OCI-LY7 (cell line): ENCODE measurements around the gene SPRR5. TPM values are rescaled to one million over a fixed set of nuclear protein-coding genes. Genes with fewer than 3 reads are reported as not detected.

Source experiments
- BruUV-seq: library from RNA; stranded (reverse); fragments of 400-500 nt; replicated peaks from 2 replicates; lab custom pipeline; 2021; lab: Mats Ljungman, UMichigan
- CTCF ChIA-PET: fragments of 300-600 bp; sonication (Branson Sonifier 250); formaldehyde crosslinking; loops from one replicate; lab custom pipeline; 2022; ENCODE audit warnings: antibody characterized with exemption; ENCODE audit not compliant: unreplicated experiment; lab: Charles Lee
- POLR2A ChIA-PET: fragments of 300-600 bp; sonication (Branson Sonifier 250); formaldehyde crosslinking; loops from one replicate; lab custom pipeline; 2022; ENCODE audit warnings: antibody characterized with exemption; lab: Charles Lee
- DNase-seq: peaks from one replicate; pipeline ENCODE4 v3.0.0-alpha.2; 2015; ENCODE audit warnings: low spot score
- H2AFZ ChIP-seq: fragments of 200-600 bp; sonication (generic), shearing (Covaris generic); 2 replicates; pipeline ENCODE4 v1.6.1; 2014; ENCODE audit warnings: mild to moderate bottlenecking, antibody characterized with exemption, low read length, moderate library complexity
- H3K27ac ChIP-seq: fragments of 200-600 bp; sonication (generic); 2 replicates; pipeline ENCODE4 v1.5.1; 2014; ENCODE audit warnings: mixed run types, low read depth, mild to moderate bottlenecking, moderate library complexity, low read length, inconsistent platforms; ENCODE audit not compliant: poor library complexity, severe bottlenecking
- H3K36me3 ChIP-seq: fragments of 200-600 bp; sonication (generic); 2 replicates; pipeline ENCODE4 v1.6.1; 2014; ENCODE audit warnings: mild to moderate bottlenecking, antibody characterized with exemption, low read length, moderate library complexity, mixed read lengths; ENCODE audit not compliant: insufficient read depth
- H3K4me1 ChIP-seq: fragments of 200-600 bp; sonication (generic); 2 replicates; pipeline ENCODE4 v1.5.1; 2014; ENCODE audit warnings: mild to moderate bottlenecking, low read length; ENCODE audit not compliant: insufficient read depth, poor library complexity, severe bottlenecking
- H3K4me2 ChIP-seq: fragments of 200-600 bp; sonication (generic); 2 replicates; pipeline ENCODE4 v1.6.1; 2014; ENCODE audit warnings: mild to moderate bottlenecking, low read length
- H3K4me3 ChIP-seq: fragments of 200-600 bp; sonication (generic); 2 replicates; pipeline ENCODE4 v1.5.1; 2014; ENCODE audit warnings: mild to moderate bottlenecking, low read depth, low read length; ENCODE audit not compliant: poor library complexity, severe bottlenecking
- H3K79me2 ChIP-seq: fragments of 200-600 bp; sonication (generic); 2 replicates; pipeline ENCODE4 v1.6.1; 2016; ENCODE audit warnings: low read depth, mild to moderate bottlenecking, low read length, moderate library complexity, mixed read lengths; ENCODE audit not compliant: insufficient read depth
- H3K9me2 ChIP-seq: fragments of 200-600 bp; sonication (generic); 2 replicates; pipeline ENCODE4 v1.6.1; 2016; ENCODE audit warnings: mild to moderate bottlenecking, low read length, mixed read lengths; ENCODE audit not compliant: insufficient read depth
- H3K9me3 ChIP-seq: fragments of 200-600 bp; sonication (generic); 2 replicates; pipeline ENCODE4 v1.6.1; 2014; ENCODE audit warnings: mild to moderate bottlenecking, mixed run types, low read length, mixed read lengths
- H4K20me1 ChIP-seq: fragments of 200-600 bp; sonication (generic); 2 replicates; pipeline ENCODE4 v1.6.1; 2014; ENCODE audit warnings: mild to moderate bottlenecking, antibody characterized with exemption, low read length, moderate library complexity, mixed read lengths; ENCODE audit not compliant: insufficient read depth
- CTCF ChIP-seq: fragments of 200-600 bp; sonication (generic); conservative IDR thresholded peaks from 2 replicates; pipeline ENCODE4 v1.5.1; 2014; ENCODE audit warnings: mild to moderate bottlenecking, antibody characterized with exemption, low read length, moderate library complexity, mixed read lengths
- EZH2phosphoT487 ChIP-seq: fragments of 200-600 bp; sonication (generic); IDR thresholded peaks from 2 replicates; pipeline ENCODE4 v1.6.1; 2018; ENCODE audit warnings: low read depth, borderline replicate concordance, mild to moderate bottlenecking, mixed run types, antibody characterized with exemption, low read length, moderate library complexity, mixed read lengths
- intact Hi-C: fragments of 100-400 bp; cut with micrococcal nuclease; formaldehyde crosslinking; loops from one replicate; pipeline ENCODE4 v1.10.0; 2022; ENCODE audit not compliant: unreplicated experiment
- total RNA-seq, 2 experiments: library from RNA; depleted of rRNA in 1 of 2; stranded (reverse); fragments of >200 nt in 1 of 2; shearing (Covaris generic) in 1 of 2; gene quantifications; 2 replicates each; pipeline ENCODE4 v1.2.3, GENCODE V29; 2014 to 2022

The SPRR5 gene
- total RNA-seq, 2 experiments from 2014 or later, result not detected

- no peaks in the 10 kb centered on the region for H3K9me3 ChIP-seq
- H3K4me3 ChIP-seq, result no peak overlapping the region
- CTCF ChIA-PET, result no interaction called here
- POLR2A ChIA-PET, result interaction anchor here (0.6 kb wide), 1 partner anchor 828 kb away, joined by 3 read pairs; no protein-coding TSS in a partner anchor
- no peak overlapping the region for H3K27ac ChIP-seq
- TF ChIP-seq EZH2phosphoT487 (no peak), CTCF (no peak)
- no peaks in the 10 kb centered on the region for H3K79me2 ChIP-seq
- no peak overlapping the region for H2AFZ ChIP-seq
- no TSS peak for BruUV-seq
- no peaks in the 10 kb centered on the region for H3K4me1 ChIP-seq
- no peak for DNase-seq
- H3K36me3 ChIP-seq, result no peaks in the 10 kb centered on the region
- H3K4me2 ChIP-seq, result no peak overlapping the region
- no peaks in the 10 kb centered on the region for H4K20me1 ChIP-seq
- no peaks in the 10 kb centered on the region for H3K9me2 ChIP-seq
- intact Hi-C loops, result no loop called here
Measured at GRCh38 chr1:152933196-152933595, 13.8 kb upstream of the SPRR5 start.

- no TSS peak for BruUV-seq
- CTCF ChIA-PET, result no interaction called here
- H2AFZ ChIP-seq, result no peak overlapping the region
Measured at GRCh38 chr1:152940614-152941013, 6.4 kb upstream of the SPRR5 start.

More at GRCh38 chr1:152940614-152941013, 6.4 kb upstream of the SPRR5 start:
- Histone ChIP-seq H3K36me3 (no peaks in the 10 kb centered on the region), H3K4me2 (no peak overlapping the region), H3K4me3 (no peak overlapping the region), H4K20me1 (no peaks in the 10 kb centered on the region), H3K4me1 (no peaks in the 10 kb centered on the region), H3K9me3 (no peaks in the 10 kb centered on the region), H3K9me2 (no peaks in the 10 kb centered on the region), H3K79me2 (no peaks in the 10 kb centered on the region), H3K27ac (no peak overlapping the region)
- no peak for DNase-seq
- intact Hi-C loops, result no loop called here
- POLR2A ChIA-PET, result no interaction called here
- TF ChIP-seq EZH2phosphoT487 (no peak), CTCF (no peak)
